GM21367 (cell line): Measurements from ENCODE around the gene CNTNAP2.
"Not testable (repeated sequence)": the region's sequence is repeated elsewhere in the genome, so short reads cannot be mapped to it uniquely, and the experiment has no call there.

ENCODE experiments used
- ATAC-seq: cut with Tn5 transposase; IDR thresholded peaks from one replicate; pipeline ENCODE4 v1.9.1; 2021; ENCODE audit not compliant: unreplicated experiment

CNTNAP2 gene

DNA sequence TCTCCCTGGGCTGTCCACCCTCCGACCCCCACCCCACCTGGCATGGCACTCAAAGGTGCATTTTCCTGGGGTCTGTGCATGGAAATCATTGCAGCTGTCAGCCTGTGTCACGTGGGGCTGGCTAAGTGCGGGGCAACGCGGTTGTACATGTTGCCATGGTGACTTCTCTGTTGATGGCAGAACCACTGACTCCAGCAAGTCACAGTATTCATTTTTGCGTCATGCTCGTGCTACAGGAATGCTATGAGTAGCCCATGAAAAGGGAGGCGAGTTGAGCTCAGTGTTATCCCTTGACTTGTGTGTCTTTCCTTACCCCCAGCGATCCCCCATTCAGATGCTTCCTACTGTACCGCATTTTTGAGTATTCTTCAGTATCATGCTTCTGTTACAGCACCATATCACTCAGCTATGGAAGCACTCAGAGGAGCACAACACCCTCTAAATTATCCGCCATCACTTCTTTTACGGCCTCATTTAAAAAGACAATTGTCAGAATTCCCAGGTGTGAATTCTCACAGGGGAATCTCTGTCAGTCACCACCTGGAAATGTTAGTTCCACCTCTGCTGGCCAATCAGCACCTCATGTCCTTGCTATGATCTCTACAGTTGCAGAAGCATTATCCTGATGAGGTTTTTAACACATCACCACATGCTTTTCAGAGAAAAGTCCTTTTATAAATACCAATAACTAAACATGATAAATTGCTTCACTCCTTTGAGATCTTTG is 2279.6 kb downstream of the CNTNAP2 start:
- ATAC-seq: no peak

DNA sequence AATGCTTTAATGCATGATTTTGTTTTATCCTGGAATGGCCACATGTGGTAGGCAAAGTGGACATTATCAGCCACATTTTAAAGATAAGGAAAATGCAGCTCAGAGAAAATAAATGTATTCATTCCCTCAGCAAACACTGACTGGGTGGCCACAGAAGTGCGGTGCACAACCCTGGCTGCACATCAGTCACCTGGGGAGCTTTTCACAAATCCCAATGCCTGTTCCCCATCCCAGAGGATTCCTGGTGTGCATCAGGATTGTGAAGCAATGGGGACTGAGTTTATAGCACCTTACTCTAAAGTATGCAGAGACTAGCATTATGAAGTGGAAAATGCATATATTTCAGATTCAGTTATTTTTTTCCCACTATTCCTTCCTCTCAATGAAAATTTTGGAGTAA is 2280.5 kb downstream of the CNTNAP2 start:
- ATAC-seq: no peak

DNA sequence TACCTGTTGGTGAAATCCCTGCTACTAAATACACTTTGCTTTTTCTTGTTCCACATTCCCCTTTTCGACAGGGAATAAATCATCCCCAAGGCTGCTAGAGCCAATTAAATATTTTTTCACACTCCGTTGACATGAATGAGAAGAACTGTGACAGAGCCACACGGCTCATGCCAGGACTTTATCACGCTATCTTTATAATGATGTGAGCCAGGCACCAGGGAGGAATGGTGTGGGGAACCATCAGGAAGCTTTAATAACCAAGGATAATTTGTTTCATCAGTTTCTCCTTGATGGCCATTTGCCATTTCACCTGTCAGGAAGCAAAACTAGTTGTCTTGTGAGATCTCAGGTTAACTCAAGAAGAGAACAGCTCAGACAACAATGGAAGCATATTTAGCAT is 2280.9 kb downstream of the CNTNAP2 start:
- no peak for ATAC-seq

DNA sequence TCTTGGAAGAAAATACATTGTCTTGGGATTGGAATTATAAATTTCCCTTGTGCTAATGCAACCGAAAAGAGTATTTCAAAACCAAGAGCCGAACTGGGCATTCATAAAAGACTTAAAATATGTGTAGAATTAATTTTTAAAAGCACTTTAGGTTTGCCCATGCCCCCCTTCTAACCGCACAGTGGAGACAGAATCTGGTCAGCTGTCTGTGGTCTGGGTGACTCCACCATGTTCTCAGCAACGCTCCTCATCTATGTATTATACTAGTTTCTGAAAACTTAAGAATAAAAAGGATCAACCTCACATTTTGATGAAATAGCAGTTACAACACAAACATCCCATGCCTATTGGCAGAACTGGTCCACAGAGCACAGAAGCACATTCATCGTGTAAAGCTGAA is 2281.4 kb downstream of the CNTNAP2 start:
- ATAC-seq: no peak

DNA sequence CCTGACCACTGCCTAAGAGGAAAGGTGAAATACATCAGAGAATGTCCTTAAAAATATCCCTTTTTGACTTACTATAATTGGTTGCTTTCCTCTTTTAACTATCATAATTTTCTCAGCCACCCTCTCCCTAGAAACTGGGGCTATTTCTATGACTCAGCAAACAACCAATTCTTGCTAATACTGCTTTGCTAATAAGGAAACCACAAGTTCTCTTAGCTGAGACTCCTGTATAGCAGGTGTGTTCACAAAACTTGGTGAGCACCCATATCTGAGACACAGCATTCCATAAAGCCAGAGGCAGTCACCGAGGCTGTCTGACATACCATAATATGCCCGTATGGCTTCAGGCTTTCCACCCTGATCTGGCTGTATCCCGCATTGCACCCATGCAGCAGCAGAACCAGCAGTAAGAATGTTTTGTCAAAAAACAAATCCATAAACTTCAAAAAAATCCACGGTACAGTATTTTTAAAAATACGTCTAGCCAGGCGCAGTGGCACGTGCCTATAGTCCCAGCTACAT is 2282.3 kb downstream of the CNTNAP2 start:
- ATAC-seq: peak; percentile 90

DNA sequence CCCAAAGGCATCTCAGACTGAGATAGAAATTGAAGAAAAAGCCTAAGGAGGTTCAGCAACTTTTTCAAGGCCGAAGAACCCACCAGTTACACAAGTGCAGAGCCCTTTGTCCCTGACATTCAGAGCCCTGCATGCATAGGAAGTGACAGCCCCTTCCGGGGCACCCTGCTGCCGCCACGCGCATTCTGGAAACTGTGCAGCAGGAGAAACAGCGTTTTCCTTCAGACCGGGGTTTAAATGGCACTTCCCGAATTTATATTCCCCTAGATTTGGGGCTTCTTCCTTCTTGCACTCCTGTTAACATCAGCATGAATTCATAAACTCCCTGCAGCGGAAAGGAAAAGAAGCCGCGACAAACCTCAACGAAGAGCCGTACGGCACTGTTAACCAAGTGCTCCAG is 2283.5 kb downstream of the CNTNAP2 start:
- ATAC-seq: no peak

DNA sequence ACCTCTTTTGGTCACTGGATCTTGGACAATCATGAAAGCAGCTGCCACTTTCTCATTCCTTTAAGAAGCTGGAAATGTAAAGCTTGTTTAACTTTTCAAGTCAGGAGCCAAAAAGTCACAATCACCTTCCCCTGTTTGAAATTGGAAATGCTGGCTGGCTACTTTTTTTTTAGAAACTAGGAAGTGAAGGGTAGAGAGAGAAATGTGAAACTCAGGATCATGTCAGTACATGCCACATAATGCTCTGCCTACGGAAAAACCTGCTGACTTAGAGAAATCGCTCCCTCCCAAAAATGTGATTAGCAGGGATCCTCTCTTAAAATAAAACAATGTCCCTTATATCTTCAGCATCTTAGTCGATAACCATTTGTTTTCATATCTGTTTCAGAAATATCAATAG is 2285.6 kb downstream of the CNTNAP2 start:
- ATAC-seq: no peak

DNA sequence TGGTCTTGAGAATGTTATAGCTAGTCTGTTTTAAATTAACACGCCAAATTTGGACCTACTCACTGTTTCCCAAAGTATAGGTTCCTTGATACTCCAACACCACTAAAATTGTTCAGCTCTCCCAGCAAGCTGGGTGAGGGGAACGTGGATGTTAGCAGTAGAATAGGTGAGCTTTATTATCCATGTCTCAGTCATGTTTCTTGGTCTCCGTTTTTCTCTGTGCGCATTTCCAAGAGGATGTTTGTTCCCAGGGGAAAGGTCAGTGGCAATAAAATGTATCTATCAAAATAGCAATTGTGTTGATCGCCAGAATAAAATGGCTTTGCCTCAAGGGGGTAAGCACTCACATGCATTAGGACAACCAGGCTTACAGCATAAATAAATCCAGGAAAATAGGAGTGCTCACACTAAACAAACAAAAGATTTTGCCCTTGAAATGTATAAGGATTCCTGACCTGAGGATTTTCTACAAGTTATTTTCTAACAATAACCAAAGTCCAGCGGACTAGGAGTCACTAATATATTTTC is 2286.9 kb downstream of the CNTNAP2 start:
- no peak for ATAC-seq

DNA sequence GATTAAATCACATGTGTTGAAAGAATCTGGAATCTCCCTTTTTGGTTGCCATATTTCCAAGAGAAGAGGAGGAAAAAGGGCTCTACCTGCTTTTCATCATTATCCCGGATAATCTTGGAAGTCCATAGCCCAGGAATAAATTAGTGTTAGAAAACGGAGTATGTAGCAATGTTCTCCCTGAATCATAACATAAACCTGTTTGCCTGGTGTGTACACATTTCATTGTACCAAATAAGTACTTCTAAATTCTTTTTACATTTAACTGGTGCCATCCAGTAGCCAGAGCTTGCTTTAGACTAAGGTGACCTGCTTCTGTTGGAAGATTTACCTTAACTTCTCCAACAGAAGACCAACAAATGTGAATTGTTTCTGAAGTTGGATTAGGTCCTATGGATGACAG is 2291.7 kb downstream of the CNTNAP2 start:
- ATAC-seq: no peak

DNA sequence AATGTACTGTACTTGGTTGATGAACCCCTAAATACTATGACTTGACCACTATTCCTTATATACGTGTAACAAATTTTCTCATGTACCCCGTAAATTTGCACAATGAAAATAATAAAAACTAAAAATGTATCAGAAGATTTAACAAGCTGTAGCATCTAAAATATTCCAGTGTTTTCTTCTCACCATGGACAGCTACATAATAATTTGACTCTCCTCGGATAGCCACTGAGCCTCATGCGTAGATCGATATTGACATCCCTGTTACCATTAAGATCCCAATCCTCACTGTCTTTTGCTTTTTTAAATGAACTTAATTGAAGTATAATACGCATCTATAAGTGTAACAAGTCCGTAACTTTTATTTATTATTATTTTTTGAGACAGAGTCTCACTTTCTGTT is 2294.3 kb downstream of the CNTNAP2 start:
- ATAC-seq: no peak

DNA sequence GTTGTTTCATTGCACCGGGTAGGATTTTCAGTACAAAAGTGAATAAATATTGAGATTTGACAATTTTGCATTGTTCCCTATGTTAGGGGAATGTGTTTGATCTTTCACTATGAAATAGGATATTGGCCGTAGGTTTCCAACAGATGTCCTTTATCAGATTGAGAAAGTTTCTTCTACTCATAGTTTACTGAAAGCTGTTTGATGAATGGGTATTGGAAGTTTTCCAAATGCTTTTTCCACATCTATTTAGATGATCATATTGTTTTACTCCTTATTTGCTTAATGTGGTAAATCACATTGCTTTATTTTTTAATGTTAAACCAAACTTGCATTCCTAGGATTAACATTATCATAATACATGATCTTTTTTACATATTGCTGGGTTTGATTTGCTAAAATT is 2296.1 kb downstream of the CNTNAP2 start:
- ATAC-seq: no peak

DNA sequence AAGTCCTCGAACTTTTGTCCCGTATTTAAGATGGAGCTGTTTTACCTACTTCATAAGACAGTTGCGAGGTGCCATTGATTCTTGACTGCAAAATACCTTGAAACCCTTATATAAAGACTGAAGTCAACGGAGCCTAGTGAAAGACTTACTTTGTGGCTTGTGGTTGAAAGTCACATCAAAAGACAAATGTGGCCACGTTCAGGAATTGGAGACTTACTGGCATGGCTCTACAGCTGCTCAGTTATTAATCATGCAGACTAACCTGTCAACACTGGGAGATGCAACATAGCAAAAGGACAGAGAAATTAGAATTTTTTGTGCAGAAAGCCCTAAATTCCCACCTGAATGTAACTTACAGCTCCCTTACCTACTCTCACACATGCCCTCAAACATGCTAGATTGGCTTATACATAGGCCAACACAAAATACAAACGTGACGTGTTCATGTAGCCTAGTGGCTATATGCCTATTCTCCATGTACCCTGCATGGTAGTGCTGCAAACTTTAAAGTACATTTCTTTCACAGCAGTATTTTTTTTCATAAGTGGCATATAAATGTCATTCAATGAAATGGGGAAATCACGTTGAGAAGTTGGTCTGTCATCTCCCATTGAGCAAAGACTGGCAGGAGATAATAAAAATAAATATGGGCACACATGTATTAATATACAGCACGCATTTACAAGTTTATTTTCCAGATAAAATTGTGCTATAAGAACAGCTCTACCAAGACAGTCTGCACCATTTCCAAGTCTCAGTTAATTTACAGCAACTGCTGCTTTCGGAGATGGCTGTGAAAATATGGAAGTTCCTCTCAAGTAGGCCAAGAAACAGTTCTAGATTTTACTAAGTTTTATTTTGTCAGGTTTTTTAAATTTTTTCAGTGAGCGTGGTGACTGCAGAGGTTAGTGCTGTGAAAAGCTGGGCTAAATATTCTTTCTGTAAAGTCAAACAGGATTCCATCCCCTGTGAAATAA is 2303.5 kb downstream of the CNTNAP2 start:
- ATAC-seq: peak; percentile 87

DNA sequence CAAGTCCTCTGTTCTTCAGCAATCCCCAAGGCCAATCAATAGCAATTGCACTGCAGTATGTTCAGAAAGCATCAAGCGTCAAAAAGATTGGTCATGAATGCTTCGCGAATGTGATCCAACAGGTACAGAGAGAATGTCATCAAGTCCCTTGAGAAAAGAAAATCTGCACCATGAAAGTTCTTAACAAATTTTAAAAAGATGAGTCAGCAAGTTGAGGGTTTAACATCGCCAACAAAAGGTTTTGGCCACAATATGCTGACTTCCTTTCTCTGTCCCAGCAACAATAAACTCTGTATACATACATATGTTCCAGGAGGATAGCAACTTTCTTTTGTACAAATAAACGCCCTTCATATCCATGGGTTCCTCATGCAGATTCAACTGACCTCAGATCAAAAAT is 2305.4 kb downstream of the CNTNAP2 start:
- no peak for ATAC-seq

DNA sequence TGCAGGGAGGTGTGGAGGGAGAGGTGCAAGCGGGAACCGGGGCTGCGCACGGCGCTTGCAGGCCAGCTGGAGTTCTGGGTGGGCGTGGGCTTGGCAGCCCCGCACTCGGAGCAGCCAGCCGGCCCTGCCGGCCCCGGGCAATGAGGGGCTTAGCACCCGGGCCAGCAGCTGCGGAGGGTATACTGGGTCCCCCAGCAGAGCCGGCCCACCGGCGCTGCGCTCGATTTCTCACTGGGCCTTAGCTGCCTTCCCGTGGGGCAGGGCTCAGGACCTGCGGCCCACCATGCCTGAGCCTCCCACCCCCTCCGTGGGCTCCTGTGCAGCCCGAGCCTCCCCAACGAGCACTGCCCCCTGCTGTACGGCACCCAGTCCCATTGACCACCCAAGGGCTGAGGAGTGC is 2309.8 kb downstream of the CNTNAP2 start:
- ATAC-seq: not testable (repeated sequence)

DNA sequence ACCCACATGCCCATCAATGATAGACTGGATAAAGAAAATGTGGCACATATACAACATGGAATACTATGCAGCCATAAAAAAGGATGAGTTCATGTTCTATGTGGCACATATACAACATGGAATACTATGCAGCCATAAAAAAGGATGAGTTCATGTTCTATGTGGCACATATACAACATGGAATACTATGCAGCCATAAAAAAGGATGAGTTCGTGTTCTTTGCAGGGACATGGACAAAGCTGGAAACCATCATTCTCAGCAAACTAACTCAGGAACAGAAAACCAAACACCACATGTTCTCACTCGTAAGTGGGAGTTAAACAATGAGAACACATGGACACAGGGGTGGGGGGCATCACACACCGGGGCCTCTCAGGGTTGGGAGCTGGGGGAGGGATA is 2314.1 kb downstream of the CNTNAP2 start:
- ATAC-seq: not testable (repeated sequence)

DNA sequence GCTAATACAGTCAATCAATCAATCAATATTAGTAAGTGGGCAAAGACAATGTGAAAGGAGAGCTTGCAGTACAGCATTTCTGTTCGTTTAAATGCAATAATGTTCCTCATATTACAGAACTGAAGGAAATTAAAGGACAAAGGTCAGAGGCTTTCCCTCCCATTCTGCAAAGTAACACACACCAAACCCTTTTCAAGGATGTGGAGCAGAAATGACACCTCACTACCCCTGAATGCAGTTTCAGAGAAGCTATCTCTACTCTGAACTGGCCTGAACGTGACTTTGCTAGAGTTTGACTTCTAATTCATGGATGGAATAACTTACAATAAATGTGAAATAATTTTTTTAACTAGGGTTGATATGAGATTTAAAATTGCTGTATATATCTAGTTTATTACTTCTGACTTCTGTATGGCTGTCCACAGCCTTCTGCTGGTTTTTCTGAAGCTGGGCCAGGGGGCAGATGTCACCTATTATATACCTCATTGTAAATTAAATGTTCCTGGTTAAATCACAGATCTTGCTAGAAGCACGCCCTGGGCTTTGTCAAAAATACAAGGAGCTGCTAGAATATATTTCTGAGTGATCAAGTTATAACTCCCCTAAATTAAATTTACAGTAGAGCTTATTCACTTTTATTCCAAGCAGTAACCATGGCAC is 2317.1 kb downstream of the CNTNAP2 start:
- no peak for ATAC-seq

DNA sequence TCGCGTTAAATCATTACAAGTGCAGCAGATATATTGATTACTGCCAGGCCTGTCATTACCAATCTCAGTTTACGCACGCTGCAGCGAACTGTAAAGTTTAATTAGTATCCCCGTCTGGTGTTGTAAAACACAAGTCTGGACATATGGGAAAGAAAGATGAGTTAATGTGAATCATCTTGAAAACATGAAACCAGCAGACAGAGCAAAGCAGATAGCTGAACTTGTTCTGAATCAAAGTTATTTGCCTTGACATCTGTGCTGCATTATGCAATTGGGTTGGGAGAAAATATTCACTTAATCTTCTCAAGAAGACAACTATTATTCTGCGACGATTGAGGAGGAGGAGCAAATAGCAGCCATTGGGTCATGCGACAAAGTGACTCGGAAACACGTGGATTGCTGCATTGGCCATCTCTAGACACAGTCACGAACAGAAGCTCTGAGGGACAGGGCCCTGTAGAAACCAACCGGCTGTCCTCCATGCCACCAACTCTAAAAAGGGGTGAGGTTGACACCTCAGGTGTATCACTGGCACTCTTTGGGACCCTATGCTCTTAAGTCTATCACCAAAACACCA is 2317.7 kb downstream of the CNTNAP2 start:
- no peak for ATAC-seq

DNA sequence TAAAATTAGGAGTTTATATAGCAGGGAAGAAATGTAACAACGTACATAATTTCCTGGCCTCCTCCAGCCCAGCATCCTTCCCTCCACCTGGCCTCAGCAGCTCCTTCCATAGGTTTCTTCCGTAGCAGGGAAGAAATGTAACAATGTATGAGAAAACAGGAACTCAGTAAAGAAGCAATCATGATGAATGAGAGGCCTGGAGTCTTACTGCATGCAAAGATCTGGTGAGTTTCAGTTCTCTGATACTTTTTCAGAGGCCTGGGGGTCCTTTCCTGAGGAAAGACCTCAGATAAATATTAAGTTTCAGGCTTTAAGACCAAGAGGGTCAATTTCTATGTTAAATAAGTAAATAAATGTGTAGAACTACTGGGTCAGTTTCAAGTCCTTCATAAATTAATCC is 2318.3 kb downstream of the CNTNAP2 start:
- ATAC-seq: no peak

DNA sequence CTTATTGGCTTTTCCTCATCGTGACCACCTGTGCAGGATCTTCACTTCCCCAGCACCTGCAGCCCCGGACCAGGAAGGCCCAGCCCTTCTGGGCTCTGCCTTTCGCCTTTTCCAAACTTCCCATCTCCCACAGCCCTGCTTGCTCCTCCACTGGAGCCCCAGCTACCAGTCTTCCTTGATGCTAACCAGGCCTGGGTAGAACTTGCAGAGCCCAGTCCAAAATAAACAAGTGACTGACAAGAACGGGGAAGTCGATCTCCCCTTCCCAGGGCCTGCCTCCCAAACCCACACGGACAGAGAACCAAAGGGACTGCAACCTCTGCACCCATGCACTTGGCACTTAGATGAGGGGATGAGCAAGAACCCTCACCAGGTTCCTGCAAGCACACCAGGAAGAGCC is 2319.1 kb downstream of the CNTNAP2 start:
- ATAC-seq: no peak

DNA sequence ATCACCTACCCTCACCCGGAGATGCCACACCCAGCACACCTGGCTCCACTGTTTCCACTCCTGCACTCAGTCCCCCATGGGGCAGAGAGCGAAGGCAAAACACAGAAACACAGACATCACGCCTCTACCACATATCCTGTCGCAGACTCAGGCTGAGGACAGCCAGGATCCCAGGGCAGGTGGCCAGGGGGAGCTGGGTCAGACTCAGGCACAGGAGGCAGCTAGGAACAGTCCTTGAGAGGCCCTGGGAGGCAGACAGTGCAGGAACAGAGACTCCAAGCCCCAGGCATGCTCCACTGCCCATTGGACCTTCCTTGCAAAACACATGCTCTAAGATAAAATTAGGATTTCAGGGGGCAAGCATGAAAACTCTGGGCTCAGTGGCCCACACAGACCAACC is 2319.5 kb downstream of the CNTNAP2 start:
- ATAC-seq: no peak

DNA sequence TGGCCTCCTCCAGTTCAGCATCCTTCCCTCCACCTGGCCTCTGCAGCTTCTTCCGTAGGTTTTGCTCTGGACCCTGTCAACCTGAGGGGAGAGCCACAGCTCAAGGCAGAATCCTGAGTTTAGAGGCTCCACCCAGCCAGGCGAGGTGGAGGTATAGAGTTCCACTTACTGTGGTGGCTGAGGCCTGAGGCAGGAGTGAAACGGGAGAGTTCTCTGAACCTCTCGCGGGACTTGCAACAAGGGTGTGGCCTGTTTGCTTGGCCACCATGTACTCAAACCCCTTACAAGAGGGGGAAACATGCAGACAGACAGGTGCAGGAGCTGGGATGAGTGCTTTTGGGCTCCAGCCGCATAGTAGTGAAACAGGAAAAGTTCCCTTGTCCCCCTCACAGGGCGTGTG is 2320.0 kb downstream of the CNTNAP2 start:
- peak; percentile 57 for ATAC-seq
